ENCODE results near the gene TMEM236.

DNA sequence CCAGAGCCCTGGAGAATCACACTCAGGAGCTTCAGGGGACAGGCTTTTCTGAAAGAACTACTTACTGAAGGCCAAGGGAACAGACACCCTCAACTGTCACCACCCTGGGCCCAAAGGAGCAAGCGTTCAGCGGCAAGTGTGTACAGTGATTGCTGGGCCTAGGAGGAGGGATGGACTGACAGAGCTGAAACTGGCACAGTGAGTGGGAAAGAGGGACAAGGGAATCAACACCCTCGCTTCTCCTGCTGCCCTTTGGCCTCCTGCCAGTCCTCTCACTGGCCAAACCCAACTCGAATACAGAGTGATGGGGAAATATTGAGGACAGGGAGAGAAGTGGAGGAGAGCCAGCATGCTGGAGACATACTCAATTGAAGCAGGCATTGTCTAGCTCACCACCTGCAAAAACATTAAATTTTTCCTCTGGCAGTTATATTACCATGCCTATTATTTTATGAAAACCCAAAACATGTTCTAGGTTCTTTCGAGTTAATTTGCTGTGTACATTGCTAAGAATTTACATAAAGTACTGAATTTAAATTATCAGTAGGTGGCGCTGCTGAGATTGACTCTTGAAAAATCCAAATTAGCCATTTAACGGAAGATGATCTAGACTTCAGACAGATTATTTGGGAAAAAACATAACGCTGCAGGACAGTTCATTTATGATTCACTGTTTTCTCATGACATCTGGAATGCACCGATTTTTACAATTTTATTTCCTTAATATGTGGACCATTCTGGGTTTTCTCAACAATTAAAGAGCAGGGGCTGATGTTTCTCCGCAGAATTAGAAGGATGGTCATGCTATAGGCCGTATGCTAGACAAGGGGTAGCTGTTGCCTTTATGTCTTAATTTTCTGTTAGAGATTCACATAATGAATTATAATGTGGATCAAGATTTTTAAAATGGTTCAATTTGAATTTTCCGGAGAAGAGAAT is 14.7 kb upstream of the TMEM236 start:
- TF ChIP-seq, protein P1, sequence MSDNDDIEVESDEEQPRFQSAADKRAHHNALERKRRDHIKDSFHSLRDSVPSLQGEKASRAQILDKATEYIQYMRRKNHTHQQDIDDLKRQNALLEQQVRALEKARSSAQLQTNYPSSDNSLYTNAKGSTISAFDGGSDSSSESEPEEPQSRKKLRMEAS (IDR thresholded peaks at IDR 0.05): no peak
- peak; percentile 41; the same call in 1 of the 2 replicates for TF ChIP-seq RAD21 (IDR thresholded peaks at IDR 0.05; ENCODE audit: low read depth)
- no peak for TF ChIP-seq EP300 (IDR thresholded peaks at IDR 0.05; ENCODE audit: borderline replicate concordance)
- TF ChIP-seq CEBPB (IDR thresholded peaks at IDR 0.05): no peak
- TF ChIP-seq YY1 (IDR thresholded peaks at IDR 0.05; ENCODE audit: low read depth): no peak
- no peak for TF ChIP-seq USF1 (IDR thresholded peaks at IDR 0.05)
- TF ChIP-seq EGR1 (IDR thresholded peaks at IDR 0.05): no peak
- TF ChIP-seq TAF1 (IDR thresholded peaks at IDR 0.05; ENCODE audit: low read depth): no peak
- TF ChIP-seq CREB1 (IDR thresholded peaks at IDR 0.05; ENCODE audit: low read depth): no peak
- TF ChIP-seq, protein P2, sequence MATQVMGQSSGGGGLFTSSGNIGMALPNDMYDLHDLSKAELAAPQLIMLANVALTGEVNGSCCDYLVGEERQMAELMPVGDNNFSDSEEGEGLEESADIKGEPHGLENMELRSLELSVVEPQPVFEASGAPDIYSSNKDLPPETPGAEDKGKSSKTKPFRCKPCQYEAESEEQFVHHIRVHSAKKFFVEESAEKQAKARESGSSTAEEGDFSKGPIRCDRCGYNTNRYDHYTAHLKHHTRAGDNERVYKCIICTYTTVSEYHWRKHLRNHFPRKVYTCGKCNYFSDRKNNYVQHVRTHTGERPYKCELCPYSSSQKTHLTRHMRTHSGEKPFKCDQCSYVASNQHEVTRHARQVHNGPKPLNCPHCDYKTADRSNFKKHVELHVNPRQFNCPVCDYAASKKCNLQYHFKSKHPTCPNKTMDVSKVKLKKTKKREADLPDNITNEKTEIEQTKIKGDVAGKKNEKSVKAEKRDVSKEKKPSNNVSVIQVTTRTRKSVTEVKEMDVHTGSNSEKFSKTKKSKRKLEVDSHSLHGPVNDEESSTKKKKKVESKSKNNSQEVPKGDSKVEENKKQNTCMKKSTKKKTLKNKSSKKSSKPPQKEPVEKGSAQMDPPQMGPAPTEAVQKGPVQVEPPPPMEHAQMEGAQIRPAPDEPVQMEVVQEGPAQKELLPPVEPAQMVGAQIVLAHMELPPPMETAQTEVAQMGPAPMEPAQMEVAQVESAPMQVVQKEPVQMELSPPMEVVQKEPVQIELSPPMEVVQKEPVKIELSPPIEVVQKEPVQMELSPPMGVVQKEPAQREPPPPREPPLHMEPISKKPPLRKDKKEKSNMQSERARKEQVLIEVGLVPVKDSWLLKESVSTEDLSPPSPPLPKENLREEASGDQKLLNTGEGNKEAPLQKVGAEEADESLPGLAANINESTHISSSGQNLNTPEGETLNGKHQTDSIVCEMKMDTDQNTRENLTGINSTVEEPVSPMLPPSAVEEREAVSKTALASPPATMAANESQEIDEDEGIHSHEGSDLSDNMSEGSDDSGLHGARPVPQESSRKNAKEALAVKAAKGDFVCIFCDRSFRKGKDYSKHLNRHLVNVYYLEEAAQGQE (IDR thresholded peaks at IDR 0.05; ENCODE audit: low read depth): no peak
- TF ChIP-seq ZBTB7A (IDR thresholded peaks at IDR 0.05; ENCODE audit: low read depth): no peak
- no peak for TF ChIP-seq TCF12 (IDR thresholded peaks at IDR 0.05; ENCODE audit: low read depth)
- no peak for TF ChIP-seq FOXM1 (IDR thresholded peaks at IDR 0.05; ENCODE audit: borderline replicate concordance, low read depth)

All from Ishikawa (cell line).